ENCODE measurements around the gene MARCOL. TPM values are rescaled to one million over a fixed set of nuclear protein-coding genes. Genes with fewer than 3 reads are reported as not detected.

MARCOL gene
- total RNA-seq, 6 donors from 2014 or later = not detected

DNA sequence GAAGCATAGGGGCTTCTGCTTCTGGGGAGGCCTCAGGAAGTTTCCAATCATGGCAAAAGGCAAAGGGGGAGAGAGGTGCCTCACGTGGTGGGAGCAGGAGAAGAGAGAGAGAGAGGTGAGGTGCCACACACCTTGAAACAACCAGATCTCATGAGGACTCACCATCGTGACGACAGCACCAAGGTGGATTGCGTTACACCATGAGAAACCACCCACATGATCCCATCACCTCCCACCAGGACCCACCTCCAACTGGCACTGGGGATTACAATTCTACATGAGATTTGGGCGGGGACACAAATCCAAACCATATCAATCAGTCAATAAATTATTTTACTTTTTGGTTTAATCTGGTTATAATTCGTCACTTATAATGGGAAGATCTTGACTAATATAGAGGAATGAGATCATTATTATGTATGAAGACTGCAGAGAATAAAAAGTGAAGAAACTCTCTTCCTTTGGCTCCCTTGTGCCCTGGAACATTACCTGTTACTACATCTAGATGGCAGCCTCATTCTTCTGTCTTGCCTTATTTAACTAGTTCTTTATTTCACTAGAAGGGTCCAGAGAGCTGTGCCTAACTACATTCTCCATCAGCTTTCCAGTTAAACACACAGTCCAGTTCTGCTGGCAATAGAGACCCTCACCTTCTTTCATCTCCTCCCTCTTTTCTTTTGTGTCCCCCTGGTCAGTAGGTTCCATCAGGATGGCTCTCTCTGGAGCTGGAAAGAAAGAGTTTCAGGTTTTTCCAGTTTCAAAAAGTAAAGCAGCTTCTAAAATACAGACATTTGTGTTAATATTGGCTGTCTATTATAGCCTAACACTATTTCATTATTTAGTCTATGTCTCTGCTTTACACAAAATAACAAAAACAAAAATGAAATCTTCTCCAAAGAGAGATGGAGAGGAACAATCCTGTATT lies 52.2 kb downstream of the MARCOL start:
- H3K27ac ChIP-seq = no peak overlapping the region
- DNase-seq = no peak
- H3K4me1 ChIP-seq = no peaks in the 10 kb centered on the region
- WGBS, 2 donors = 73 to 80% methylated on average over 6 of the region's 6 CpGs
- H3K27me3 ChIP-seq = no peaks in the 10 kb centered on the region
- H3K36me3 ChIP-seq = no peaks in the 10 kb centered on the region
- H3K9me3 ChIP-seq = no peaks in the 10 kb centered on the region
- TF ChIP-seq POLR2AphosphoS5 (IDR thresholded peaks at IDR 0.05) (no peak), EP300 (IDR thresholded peaks at IDR 0.05) (no peak), POLR2A (IDR thresholded peaks at IDR 0.05) (no peak)
- TF ChIP-seq, protein P1, sequence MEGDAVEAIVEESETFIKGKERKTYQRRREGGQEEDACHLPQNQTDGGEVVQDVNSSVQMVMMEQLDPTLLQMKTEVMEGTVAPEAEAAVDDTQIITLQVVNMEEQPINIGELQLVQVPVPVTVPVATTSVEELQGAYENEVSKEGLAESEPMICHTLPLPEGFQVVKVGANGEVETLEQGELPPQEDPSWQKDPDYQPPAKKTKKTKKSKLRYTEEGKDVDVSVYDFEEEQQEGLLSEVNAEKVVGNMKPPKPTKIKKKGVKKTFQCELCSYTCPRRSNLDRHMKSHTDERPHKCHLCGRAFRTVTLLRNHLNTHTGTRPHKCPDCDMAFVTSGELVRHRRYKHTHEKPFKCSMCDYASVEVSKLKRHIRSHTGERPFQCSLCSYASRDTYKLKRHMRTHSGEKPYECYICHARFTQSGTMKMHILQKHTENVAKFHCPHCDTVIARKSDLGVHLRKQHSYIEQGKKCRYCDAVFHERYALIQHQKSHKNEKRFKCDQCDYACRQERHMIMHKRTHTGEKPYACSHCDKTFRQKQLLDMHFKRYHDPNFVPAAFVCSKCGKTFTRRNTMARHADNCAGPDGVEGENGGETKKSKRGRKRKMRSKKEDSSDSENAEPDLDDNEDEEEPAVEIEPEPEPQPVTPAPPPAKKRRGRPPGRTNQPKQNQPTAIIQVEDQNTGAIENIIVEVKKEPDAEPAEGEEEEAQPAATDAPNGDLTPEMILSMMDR (IDR thresholded peaks at IDR 0.05) = peak in 4 of 6 experiments; percentile 16 to 34 (median 32)
- no peak overlapping the region for H3K4me3 ChIP-seq
- no peak for ATAC-seq (ENCODE audit: low FRiP score in 2 of 2)

Small RNAs within 50 kb of the gene (small RNA-seq; reads per million reads assigned to genes)
- 0 reads per million in 4 donors for gene HMGN1P16

Other genes starting within 250 kb of the MARCOL start
- gene SPINK5, start 174.5 kb upstream of the MARCOL start, total RNA-seq = 1 to 10 TPM in 5 of 6 donors, under 1 TPM in 1; 0.91 to 6.2 (median 2.7) TPM
- gene SPINK14, start 70.0 kb upstream of the MARCOL start, total RNA-seq = not detected
- not detected for gene SPINK6, start 35.5 kb upstream of the MARCOL start, total RNA-seq
- gene SPINK13, start 30.3 kb downstream of the MARCOL start, total RNA-seq = not detected
- gene SPINK7, start 73.9 kb downstream of the MARCOL start, total RNA-seq = not detected
- not detected for gene SPINK9, start 97.0 kb downstream of the MARCOL start, total RNA-seq
- gene FBXO38, start 145.4 kb downstream of the MARCOL start, total RNA-seq = 100 to 1,000 TPM in 2 of 6 donors, 10 to 100 TPM in 4; 33.0 to 103 (median 61.6) TPM